Measurements from ENCODE around the gene HIC2.
"Not testable (repeated sequence)": the region's sequence is repeated elsewhere in the genome, so short reads cannot be mapped to it uniquely, and the experiment has no call there.

The HIC2 gene, protein sequence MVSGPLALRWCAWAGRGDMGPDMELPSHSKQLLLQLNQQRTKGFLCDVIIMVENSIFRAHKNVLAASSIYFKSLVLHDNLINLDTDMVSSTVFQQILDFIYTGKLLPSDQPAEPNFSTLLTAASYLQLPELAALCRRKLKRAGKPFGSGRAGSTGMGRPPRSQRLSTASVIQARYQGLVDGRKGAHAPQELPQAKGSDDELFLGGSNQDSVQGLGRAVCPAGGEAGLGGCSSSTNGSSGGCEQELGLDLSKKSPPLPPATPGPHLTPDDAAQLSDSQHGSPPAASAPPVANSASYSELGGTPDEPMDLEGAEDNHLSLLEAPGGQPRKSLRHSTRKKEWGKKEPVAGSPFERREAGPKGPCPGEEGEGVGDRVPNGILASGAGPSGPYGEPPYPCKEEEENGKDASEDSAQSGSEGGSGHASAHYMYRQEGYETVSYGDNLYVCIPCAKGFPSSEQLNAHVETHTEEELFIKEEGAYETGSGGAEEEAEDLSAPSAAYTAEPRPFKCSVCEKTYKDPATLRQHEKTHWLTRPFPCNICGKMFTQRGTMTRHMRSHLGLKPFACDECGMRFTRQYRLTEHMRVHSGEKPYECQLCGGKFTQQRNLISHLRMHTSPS

DNA sequence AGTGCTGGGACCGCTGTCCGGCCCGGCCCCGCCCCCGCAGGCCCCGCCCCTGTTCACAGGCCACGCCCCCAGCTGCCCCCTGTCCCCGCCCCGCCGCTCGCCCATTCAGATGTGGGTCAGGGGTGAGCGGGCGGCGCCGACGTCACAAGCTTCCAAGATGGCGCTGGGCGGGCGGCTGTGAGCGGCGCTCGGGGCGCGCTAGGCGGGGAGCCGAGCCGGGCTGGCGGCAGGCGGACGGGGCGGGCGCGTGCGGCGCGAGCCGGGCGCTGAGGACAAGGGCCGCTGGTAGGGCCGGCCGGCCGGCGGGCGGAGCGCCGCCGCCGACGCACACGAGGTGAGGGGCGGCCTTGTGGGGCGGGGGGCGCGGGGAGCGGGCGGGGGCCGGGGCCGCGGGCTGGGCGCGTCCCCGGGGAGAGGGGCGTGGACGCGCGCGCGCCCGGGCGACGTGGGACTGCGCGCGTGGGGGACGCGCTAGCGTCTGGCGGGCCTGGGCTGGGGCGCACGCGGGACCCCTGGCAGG is at the start of gene HIC2:
Gene HIC2 (plus strand): TSS at position 145 of the 520 bp plus-strand sequence. CDS start 25,461 bp downstream, outside the sequence.
- not testable (repeated sequence) for DNase-seq

DNA sequence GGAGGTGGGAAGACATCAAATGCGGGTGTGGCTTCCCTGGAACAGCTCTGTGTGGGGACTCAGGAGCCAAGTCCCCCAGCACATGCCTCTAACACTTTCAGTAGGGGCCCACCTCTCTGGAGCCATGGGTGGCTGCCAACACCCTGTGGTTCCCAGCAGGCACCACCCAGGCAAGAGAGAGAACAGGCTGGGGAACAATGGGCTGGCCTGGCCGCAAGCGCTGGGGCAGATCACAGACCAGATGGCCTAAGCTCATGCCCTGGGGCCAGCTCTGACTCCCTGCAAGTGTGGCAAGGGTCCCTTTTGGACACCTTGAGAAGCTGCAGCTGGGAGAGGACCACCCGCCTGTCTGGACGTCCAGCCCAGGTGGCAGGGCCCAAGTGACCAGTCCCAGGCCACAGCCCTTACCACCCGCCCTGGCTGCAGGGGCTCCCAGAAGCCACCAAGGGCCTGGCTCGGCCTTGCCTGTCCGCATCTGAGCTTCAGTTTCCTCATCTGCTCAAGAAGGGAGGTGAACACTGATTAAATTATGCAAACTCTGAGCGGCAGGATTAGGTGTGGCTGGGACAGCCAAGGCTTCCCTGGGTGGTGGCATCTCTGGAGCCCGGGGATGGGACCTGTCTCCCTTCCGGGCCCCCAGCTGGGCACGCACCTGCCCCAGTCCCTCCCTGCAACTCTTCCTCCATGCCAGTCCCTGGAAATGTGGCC is 48.4 kb upstream of the HIC2 start:
- DNase-seq, result not testable (repeated sequence)

DNA sequence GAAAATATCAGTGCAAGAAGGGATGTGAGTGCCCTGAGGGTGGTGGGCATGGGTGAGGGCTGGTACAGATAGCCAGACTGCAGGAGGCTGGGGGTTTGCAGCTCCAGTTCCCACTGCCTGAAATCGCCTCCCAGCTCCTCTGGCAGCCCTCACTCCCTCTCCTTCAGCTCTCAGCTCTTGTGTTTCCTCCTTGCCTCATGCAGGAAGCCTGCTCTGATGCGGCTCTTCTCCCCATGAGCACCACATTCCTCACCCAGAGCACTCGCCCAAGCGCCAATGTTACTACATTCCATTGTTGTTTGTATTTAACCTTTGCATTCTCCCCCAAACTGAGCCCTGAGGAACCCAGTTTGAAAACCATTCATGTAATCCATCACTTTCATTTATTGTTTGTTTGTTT is 41.3 kb upstream of the HIC2 start:
- DNase-seq, result not testable (repeated sequence)

DNA sequence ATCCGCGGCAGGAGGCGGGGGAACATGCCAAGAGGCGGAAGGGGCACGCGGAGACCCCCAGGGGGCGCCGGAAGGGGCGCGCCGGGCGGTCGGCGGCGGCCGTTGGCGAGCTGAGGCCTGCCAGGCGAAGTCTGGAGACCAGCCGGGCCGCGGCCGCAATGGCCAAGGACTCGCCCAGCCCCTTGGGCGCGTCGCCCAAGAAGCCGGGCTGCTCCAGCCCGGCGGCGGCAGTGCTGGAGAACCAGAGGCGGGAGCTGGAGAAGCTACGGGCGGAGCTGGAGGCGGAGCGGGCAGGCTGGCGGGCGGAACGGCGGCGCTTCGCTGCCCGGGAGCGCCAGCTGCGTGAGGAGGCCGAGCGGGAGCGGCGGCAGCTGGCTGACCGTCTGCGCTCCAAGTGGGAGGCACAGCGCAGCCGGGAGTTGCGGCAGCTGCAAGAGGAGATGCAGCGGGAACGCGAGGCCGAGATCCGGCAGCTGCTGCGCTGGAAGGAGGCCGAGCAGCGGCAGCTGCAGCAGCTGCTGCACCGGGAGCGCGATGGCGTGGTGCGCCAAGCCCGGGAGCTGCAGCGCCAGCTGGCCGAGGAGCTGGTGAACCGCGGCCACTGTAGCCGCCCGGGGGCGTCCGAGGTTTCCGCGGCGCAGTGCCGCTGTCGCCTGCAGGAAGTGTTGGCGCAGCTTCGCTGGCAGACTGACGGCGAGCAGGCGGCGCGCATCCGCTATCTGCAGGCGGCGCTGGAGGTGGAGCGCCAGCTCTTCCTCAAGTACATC is 33.3 kb upstream of the HIC2 start, which contains the start of gene RIMBP3B:
Gene RIMBP3B (plus strand): TSS at position 51 of the 767 bp plus-strand sequence. CDS start 108 bp downstream, at position 159.
- not testable (repeated sequence) for DNase-seq

DNA sequence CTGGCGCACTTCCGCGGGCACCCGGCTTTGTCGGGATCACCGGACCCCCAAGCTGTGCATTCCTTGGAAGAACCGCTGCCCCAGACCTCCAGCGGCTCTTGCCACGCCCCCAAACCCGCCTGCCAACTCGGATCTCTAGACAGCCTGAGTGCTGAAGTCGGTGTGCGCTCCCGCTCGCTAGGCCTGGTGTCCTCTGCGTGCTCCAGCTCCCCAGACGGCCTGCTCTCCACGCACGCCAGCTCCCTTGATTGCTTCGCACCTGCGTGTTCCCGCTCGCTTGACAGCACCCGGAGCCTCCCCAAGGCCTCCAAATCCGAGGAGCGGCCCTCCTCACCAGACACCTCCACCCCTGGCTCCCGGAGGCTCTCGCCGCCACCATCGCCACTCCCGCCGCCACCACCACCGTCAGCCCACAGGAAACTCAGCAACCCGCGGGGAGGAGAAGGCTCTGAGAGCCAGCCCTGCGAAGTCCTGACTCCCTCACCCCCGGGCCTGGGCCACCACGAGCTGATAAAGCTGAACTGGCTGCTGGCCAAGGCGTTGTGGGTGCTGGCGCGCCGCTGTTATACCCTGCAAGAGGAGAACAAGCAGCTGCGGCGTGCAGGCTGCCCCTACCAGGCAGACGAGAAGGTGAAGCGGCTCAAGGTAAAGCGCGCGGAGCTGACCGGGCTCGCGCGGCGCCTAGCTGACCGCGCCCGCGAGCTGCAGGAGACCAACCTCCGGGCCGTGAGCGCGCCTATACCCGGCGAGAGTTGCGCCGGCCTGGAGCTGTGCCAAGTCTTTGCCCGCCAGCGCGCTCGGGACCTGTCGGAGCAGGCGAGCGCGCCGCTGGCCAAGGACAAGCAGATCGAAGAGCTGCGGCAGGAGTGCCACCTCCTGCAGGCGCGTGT is 32.5 kb upstream of the HIC2 start:
- not testable (repeated sequence) for DNase-seq

DNA sequence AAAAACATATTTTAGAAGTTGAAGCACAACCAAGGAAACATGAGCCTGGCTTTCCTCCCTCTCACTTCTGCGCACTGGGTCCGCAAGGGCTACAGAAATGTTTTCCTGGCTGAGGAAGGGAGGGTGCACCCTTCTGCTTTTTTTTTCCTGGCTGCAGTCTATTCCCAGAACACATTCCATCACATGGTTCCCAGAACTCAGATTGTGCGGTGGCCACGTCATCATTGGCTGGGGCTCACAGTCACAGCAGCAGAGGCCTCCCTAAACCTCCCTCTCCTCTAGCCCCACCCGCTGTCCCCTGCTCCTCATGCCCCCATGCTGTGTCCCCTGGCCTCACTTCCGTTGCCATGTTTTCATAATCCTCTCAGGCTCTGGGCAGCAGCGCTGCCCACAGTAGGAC is 27.7 kb upstream of the HIC2 start:
- not testable (repeated sequence) for DNase-seq

DNA sequence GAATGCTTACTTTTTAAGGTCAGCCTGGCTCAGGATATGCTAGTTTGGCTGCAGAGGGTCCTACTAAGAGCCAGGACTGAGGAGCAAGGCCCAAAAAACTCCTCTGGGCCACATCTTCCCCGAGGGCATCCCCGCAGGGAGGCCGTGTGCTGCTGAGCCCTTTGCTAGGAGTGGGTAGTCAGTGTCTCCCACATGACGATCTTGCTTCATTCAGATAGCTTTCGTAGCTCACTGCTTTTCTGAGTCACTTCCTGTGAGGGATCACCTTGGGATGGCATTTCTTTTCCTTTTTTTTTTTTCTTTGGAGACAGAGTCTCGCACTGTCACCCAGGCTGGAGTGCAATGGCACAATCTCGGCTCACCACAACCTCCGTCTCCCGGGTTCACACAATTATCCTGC is 27.2 kb upstream of the HIC2 start:
- not testable (repeated sequence) for DNase-seq

DNA sequence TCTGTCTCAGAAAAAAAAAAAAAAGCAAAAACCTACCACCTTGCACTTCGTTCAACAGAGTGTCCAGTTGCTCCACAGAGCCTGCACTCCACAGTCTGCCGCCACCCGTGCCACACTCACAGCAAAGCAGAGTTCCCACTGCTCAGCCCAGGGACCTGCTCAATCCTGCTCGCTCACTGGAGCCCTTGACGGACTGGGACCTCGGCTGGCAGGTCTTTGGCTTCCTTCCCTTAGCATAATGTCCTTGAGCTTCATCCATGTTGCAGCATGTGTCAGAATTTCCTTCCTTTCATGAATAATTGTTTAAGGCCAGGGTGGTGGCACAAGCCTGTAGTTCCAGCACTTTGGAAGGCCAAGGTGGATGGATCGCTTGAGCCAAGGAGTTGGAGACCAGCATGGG is 22.6 kb upstream of the HIC2 start:
- not testable (repeated sequence) for DNase-seq

DNA sequence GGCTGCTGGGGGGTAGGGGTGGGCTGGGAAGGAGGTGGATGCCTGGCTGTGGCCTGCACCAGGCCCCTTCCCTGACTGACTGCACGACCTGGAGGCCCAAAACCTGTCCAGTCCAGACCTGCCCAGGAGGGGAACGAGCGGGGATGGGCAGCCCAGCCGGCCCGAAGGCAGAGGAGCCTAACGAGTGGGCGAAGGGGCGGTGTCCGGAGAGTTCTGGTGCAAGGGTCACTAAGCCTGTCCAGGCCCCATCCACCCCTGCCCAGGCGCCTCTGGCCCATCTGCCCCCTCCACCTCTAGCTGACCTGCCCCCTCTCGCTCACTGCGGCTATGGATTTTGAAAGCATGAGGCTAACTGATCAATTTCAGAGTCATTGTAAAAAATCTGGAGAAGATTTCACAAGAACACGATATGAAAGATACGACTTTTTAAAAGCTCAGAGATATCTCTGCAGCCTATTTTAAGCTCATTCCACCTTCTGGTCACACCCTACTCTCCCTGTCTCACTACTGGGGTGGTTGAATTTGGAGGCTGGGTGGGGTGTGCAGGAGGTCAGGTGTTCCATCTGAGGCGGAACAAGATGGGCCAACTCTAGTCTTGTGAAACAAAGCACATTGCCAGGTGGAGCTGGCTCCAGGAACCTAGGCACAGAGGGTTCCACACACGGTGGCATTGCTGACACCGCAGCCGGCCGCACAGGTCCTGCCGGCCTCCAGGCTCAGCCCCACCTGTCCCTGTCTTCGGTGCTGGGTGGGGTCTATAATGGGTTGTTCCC is 15.8 kb upstream of the HIC2 start:
- DNase-seq, result not testable (repeated sequence)

DNA sequence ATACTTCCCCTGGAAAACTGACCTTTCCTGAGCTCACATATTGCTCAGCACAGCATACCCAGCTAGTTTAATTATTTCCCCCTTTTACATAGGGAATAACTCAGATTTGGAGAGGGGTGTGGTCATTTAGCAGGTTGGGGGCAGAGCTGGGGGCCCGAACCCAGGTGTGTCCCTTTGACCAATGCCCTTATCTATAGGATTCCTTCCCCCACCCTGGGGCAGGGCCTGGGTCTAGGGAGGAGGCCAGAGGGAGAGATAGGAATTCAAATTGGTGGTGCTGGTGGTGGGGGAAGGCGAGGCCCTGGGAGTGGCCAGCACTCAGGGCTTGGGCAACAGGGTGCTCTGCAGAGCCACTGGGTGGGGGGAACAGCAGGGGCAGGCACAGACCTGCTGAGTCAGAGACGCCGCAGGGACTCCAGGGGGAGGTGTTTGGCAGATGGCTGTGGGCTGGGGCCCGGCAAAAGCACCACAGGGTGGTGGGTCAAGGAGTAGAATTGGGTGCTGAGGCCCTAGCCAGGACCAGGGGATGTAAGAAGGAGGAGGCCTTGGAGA is 14.3 kb upstream of the HIC2 start:
- DNase-seq, result not testable (repeated sequence)

DNA sequence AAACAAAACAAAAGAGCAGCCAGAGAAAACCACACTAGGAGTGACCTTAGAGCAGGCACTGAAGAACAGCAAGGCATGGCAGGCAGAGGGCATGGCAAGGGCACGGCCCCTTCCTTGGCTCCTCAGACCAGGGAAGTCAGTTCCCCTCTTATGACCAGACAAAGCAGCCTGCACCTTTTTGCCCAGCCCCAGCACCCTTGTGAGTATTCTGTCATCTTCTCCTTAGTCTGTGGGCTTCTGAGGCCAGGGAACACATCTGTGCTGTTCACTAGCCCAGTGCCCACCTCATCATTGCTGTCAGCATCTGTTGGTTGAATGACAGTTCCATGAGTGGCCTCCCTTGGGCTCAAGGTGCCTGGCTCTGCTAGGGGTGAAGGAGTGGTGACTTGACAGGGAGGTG is 10.0 kb upstream of the HIC2 start:
- DNase-seq, result not testable (repeated sequence)

DNA sequence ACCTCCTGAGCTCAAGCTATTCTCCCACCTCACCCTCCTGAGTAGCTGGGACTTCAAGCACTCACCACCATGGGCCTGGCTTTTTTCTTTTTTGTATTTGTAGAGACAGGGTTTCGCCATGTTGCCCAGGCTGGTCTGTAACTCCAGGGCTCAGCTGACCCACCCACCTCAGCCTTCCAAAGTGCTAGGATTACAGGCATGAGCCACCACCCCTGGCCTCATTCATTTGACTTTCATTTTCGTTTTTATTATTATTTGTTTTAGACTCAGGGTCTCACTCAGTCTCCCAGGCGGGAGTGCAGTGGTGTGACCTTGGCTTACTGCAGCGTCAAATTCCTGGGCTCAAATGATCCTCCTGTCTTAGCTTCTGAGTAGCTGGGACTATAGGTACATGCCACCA is 9.4 kb upstream of the HIC2 start:
- not testable (repeated sequence) for DNase-seq

DNA sequence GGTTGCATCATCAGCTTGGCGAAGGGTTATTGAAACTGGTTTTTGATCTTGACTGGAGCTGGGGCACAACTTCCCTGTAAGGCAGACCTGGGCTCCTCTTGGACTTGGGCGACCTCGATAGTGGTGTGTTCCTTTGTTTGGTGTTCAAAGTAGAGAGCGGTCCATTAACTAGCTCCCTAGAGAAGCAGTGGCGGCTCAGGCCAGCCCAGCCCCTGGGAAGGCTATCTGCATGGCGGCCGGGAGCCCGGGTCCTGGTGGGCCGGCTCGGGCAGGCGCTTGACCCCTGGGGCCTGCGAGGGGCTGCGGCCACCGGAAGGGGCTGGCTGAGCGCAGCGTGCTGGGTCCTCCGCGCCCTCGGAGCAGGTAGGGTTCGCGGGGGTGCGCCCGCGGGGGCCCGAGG is 796 bp upstream of the HIC2 start:
- DNase-seq, result not testable (repeated sequence)

DNA sequence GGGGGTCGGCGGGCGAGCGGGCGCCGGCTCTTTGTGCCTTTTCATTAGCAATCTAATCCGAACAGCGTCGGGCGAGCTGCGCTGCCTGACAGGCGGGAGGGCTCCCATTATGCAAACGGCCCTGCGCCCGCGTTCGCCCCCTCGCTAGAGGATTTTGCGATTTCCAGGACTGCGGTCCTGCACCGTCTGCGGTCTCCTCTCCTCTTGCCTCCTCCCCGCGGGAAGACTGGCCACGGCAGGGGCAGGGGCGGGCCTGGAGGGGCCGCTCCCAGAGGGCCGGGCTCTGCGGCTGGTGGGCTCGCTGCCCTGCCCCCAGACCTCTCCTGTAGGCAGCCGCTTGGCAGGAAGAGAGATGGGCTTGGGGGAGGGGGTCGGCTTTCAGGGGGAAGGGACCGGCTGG is 682 bp downstream of the HIC2 start:
- DNase-seq, result not testable (repeated sequence)

DNA sequence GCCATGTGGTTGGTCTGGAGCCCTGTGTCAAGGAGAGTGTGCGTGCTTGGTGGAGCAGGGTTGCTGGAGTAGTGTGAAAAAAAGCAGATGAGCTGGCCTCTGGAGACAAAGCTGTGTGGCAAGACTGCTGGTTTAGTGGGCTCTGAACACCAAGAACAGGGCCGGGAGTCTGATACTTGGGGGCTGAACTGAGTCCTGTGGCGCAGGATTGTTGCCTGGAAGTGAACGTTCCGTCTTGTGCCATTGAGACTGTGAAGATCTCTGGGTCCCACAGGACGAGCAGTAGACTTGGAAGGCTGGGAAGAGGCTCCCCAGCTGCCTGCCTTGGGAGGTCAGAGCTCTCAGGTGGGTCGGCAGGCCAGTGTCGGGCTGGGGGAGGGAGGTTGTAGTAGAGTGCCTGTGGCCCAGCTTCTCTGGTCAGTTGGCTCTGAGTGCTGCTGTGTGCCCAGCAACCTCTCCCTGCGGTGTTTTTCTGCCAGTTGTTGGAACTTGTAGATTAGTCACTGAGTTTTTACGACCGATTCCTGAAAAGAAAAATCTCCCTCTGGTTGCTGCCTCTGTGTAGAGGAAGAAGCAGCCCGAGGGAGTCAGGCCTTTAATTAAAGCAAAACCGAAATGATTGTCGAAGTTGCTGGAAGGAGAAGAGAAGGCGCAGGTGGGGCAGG is 1.9 kb downstream of the HIC2 start:
- not testable (repeated sequence) for DNase-seq

DNA sequence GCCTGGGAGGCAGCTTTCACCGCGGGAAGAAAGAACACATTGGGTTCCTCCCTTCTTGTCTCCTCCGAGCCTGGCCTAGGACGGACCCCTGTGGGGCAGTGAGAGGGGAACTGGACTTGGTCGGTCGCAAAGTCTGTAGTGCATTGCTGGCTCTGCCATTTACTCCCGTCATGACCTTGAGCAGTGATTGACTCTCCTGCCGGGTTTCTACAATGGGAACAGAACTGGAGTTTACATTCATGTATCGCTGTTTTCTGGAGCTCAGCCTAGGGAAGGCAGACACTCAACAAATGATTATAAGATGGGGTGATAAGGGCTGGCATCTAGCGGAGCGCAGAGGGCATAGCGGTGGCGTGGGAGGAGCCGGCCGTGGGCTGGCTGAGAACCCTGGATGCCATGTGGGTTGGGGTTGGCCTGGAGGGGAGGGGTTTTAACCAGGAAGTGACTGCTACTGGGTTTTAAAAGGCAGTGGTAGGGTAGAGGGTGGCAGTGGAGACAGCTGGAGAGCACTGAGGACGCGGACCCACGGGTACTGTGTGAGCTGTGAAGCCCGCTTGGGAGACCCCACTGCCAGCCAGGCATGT is 3.1 kb downstream of the HIC2 start:
- not testable (repeated sequence) for DNase-seq

DNA sequence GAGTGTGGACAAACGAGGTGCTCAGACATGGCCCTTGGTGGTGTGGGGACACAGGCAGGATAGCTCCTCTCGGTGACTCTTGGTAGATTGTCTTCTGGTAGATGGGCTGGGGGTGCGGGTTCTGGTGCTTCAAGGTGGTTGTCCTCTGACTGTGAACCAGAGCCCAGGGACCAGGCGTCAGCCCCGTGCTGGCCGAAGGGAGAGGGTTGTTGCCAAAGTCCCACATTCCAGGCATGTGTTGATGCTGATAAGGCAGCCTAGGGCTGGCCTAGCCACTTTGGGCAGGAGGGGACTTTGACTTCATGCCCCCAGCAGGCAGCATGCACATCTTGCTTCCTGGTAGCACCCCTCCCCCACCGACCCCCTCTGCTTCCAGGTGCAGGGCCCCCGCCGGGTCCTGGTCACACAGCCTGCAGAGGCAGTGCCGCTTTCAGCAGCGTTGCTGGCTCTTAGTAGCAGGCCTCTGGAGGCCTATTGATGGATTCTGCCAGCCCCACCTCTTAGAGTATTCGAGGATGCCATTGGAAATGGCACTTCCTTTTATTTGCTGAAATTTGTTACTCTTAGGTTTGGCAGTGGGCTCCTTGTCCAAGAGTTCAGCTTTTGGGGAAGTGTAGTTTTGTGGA is 7.0 kb downstream of the HIC2 start:
- not testable (repeated sequence) for DNase-seq

DNA sequence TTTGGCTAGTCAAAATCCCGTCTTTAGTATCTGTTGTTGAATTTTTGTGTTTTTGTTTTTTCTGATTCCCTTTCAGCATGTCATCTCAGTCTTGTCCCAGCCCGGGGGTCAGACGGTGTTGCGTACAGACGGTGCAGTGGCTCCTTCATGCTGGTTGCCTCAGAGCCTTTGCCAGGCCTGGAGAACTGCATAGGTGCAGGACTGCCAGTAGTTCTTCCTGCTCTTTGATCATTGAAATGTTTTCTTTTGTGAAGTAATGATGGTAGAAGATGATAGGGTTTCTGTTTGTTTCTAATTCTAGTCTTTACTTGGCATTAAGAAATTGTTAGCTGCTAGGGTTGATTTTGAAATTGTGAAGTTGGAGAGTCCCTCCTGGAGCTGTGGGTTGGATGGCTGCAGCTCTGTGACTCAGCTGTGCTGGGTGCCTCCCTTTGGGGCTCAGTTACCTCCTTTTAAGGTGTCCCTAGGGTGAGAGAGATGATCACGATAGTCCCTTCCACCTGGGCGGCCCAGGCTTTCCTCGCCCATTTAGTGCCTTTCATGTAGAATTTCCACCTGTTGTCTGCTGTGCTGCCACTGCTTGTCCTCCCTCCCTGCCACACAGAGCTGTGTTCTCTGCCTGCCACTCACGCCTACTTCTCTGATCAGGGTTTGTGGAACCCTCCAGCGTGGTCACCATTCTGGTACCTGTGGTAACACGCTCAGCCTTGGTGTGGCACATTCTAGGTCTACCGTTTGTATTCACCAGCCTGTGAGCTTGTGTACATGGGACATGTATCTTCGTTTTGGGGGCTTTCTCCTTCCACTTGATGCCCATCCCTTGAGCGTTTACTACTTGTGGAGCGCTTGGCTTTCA is 17.4 kb downstream of the HIC2 start:
- not testable (repeated sequence) for DNase-seq

Data from NCI-H524 (cell line).